Stimulated activated CD8-positive, alpha-beta memory T cell treated with anti-CD3 and anti-CD28 coated beads, Interleukin-12 subunit alpha, Interleukin-12 subunit beta, amount 100 ng/mL, for 24 hours (primary cell): ENCODE measurements around the gene PRDM15.

Source experiments
- DNase-seq: peaks from one replicate; pipeline ENCODE4 v3.0.0-alpha.2; 2020; ENCODE audit errors: extremely low read depth

PRDM15 gene

DNA sequence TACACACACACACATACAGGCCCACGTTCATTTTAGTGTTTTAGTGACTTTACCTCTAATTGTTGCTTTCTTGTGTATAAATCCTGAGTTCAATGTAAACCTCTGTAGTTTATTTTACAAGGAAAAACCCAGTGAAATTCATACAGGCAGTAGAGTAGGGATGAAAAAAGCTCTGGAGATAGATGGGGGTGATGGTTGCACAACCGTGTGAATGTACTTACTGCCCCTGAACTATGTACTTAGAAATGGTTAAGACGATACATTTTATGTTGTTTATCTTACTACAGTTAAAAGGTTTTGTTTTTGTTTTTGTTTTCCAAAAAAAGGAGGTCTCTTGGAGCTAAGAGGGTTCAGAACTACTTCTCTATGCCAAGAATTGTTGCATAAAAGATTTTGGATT is 29.7 kb upstream of the PRDM15 start:
- DNase-seq = no peak

DNA sequence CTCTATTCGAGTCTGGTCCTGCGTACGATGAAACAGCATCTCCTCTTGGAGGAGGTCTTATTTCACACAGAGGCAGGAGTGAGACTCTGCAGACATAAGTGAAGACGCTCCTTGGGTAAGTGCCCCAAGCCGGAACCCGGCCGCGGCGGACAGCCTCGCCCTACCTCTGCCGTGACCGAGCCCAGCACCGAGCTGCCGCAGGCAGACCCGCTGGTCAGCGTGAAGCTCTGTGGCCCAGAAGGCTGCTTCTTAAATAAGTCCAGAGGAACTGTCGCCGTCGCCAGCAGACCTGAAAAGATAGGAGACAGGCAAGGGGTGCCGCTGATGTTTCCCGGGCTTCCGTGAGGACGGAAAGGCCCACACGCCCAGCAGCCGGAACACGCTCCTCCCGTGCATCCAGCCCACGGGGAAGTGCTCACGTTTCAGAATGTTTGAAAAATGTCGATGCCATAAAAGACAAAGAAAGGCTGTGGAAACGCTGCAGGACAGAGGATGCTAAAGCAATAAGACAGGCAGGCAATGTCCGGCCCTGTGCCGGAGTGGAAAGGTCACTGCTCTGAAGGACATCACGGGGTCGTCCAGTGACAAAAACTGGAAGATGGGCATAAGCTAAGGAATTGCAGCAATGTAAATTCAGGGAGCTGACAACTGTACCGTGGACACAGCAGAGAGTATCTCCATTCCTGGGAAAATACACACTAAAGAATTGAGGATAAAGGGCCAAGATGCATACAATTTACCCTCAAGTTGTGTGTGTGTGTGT is 28.5 kb upstream of the PRDM15 start:
- DNase-seq = no peak

DNA sequence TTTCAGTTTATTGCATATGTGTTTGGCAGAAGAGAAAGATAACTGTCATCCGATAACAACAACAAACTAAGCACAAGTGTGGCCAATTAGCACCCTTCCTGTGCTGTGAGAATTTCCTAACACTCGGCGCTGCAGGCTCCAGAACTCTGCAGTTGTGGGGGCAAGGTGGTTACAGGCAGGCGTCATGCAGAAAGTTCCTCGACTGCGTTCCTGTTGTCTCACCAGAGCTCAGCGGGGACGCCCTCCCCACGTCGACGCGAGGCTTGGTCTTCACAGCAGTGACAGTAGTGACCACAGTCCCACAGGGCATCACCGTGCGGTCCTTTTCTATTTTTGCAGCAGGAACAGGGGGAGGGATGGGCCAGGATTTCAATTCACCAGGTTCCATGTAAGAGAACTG is 27.6 kb upstream of the PRDM15 start:
- DNase-seq = no peak

DNA sequence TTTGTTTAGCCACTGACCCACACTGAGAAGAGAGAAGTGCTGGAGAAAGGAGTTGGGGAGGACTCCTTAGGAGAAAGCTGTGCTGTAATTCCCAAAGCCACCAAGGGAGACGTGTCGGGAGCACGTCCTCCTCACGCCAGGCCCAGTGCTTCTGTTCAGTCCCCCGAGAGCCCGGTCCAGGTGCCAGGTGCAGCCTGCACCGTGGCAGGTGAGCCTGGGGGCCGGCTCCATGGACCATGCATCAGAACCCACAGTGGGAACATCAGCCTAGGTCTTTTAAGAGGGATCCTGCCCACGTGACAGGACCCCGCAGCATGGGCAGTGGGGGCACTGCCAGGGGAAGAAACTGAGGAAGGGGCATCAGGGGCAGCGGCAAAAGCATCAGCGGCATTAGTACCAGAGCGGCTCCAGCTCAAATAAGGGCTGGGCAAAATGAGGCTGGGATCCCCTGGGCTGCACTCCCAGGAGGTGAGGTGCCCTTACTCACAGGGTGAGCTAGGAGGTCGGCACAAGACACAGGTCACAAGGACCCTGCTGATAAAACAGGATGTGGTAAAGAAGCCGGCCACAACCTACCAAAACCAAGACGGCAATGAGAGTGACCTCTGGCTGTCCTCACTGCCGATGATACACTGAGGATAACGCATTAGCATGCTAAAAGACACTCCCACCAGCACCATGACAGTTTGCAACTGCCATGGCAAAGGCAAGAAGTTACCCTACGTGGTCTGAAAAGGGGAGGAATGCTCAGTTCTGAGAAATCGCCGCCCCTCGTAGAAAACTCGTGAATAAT is 24.6 kb upstream of the PRDM15 start:
- no peak for DNase-seq

DNA sequence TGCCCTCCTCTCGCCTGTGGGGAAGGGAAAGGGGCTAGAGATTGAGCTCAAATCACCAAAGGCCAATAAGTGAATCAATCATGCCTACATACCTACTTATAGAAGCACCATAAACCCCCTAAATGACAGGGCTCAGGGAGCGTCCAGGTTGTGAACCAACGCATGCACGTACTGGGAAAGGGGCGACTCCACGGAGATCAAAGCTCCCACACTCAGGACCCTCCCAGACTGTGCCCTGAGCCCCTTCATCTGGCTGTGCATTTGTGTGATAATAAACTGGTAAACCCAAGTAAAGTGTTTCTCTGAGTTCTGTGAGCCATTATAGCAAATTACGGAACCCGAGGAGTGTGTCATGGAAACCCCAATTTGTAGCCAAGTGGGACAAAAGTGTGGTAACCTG is 23.8 kb upstream of the PRDM15 start:
- no peak for DNase-seq

DNA sequence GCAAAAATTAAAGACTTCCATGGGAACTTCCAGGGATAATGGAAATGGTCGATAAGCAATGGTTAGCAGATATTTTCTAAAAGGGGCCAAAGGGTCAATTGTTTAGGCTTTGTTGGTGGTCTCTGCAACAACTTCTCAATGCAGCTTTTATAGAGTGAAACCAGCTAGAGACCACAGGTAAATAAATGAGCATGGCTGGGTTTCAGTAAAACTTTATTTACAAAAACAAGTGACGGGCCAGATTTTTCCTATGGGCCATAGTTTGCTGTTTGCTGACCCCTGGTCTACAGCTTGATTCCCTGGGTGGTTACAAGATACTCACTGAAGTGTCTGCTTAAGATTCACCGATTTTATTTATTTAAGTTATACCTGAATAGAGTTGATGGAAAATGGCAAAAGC is 22.6 kb upstream of the PRDM15 start:
- DNase-seq = no peak

DNA sequence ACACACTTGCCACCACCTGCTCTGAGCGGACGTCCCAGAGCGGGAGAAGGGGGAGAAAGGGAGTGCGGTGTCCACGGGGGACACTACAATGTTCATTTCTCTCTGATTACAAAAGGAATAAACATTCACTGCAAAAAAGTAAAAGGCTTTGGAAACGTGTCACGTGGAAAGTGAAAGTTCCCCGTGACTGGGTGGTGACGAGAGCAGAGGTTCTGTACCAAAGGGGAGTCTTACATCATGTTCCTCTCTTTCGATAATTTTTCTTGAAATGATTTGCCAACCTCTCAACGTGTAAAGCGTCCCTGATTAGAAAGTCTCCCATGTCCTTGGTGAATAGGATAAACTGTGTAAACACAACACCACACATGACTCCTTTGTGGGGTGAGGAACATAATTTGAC is 22.0 kb upstream of the PRDM15 start:
- no peak for DNase-seq

DNA sequence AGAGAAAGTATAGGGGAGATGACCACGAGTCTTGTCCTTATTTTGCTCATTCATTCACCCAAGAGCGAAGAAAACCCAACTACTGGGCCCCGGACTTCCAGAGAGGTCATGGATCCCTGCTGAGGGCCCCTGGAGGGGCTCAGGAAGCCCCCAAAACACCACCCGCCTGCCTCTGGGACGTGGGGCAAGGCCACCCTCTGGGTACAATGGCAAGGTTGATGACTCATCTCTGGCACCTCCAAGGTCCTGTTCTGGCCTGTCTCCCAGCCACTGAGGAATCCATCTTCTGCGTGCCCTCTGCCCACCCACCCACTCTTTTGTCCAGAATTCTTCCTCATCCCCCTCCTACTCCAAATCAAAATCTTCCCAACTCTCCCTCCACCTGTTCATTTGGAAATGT is 21.3 kb upstream of the PRDM15 start:
- no peak for DNase-seq

DNA sequence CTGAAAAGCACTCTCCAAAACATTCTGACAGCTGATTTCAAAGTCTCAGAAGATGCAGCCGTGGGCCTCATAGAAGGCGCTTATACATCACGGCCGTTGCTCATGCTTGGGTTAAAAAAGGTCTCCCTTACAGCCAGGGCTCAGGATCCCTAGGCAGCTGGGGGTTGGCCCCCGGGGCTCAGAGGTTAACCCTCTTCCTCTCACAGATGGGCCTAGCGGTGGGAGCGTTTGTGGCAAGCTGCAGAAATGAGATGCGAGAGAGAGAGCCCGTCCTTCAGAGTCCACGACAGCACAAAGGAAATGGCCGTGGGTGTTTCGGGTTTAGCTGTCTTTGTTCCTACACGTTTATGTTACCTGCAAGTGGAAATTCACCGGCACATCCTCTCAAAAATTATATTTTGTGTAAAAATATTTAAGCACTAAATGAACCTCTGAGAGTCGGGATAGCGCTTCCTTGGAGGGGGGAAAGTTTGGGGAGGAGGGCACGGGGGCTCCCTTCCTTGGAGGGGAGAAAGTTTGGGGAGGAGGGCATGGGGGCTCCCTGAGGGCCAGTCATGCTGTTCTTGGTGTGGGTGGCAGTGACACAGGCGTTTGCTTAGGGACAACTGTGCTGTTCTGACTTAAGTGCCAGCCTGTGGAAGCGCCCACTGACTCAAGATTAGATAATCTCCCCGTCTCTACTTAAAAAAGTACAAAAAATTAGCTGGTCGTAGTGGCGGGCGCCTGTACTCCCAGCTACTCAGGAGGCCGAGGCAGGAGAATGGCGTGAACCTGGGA is 20.5 kb upstream of the PRDM15 start:
- no peak for DNase-seq

DNA sequence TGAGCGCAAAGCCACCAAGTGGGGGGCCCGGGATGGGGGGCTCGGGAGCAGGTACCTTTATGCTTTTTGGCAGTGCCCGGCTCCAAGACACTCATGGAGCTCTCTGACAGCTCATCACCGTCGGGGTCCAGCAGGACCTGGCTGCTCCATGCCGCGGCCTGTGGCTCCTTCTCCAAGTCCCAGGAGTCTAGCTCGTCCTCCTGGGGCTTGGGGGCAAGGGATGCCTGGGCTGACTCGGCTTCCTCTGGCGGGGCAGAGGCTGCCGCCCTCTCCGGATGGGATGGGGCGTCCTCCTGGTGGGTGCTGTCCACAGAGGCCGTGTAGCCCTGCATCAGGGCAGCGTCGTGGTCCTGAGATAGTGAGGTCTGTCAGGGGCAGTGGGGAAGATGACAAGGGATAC is 19.9 kb upstream of the PRDM15 start:
- DNase-seq = no peak

DNA sequence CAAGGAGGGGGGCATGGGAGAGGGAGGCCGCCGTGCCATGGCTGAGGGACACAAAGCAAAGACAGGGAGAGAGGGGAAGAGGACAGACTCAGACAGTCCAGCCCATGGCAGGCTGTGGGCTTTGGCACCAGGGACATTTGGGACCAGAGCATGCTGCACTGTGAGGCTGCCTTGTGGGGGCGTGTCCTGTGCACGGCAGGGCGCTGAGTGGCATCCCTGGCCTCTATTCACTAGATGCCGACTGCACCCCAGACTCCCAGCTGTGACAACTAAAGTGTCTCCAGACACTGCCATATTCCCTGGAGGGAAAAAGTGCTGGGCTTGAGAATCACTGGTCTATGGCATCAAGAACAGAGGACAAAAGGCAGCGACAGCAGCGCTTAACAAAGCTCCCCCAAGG is 18.6 kb upstream of the PRDM15 start:
- DNase-seq = no peak

DNA sequence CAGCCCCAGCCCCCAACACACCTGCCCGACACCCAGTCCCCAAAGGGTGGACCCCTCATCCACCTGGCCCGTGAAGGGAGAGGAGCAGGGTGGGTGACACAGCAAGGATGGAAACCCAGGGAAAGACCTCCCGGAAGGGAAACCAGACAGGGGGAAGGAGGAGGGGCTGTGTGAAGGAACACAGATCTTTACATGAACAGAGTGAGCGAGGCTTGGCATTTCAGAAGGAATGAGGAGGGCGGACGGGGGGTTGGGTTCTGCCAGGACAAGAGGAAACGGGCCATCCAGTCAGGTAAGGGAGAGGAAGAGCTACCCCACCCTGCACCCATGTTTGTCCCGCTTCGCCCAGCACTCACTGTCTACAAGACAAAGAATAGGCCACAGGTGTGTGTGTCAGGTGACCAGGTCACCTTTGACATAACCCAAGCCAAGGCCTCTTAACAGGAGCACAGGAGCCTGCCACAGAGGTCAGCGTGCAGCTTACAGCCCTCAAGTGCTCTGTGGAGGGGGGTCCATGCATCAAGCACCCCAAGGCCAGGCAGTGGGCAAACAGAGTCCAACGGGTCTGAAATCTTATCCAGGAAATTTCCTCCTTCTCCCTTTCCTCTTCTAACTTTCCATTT is 18.0 kb upstream of the PRDM15 start:
- DNase-seq = no peak

DNA sequence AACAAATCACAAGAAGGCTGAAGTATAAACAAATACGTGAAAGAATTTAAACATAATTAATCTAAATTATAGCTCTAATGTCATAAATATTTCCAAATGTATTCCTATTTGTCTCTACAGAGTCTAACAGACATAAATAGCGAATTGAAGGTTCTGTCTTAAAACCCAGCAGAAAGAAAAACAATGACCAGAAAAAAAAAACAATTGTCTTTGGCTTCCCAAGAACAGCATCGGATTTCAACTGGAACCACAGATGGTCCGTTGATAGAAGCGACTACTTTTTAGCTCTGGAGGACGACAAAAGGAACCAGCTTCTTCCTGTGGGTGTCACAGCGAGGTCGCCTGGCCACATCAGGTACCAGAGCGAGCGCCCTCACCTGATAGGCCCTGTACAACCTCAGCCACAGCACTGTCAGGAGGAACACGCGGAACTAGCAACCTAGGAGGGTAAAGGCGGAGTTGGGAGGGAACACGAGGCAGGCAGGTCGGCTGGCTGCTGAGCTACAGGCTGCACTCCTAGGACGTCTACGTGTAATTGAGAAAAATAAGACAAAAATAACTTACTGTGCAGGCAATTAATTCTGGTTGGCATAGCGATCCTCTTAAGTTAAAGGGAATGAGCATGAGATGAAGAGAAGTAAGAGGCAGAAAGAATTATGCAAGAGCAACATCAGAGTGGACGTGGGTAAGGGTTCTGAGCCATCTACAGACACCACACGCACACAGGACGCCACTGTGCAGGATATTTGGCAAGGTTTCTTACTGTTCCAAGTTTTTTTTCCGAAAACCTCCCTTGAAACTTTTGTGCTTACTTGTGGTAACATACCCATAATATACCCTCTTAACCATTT is 16.7 kb upstream of the PRDM15 start:
- no peak for DNase-seq

DNA sequence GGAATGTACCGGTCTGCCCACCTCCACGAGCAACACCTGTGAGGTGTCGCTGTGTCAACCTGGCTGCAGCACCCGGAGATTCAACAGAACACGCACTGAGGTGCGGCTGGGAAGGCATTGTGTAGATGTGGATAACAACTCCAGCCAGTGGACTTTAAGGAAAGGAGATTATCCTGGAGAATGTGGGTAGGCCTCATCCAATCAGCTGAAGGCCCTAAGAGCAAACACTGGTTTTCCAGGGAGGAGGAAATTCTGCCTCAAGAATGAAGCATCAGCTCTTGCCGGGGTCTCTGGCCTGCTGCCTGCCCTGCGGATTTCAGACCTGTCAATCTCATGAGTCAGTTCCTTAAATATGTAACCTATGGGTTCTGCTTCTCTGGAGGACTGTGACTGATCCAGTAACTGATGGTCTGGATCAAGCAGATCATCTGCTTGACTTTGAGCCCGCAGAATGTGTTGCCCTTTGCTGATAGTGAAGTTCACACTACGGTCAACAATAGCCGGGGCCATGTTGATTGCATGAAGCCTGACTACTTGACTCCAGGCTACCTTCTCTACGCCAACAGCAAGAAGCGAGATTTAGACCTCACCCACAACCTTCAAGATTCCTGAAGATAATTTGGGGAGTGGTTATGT is 15.9 kb upstream of the PRDM15 start:
- no peak for DNase-seq

DNA sequence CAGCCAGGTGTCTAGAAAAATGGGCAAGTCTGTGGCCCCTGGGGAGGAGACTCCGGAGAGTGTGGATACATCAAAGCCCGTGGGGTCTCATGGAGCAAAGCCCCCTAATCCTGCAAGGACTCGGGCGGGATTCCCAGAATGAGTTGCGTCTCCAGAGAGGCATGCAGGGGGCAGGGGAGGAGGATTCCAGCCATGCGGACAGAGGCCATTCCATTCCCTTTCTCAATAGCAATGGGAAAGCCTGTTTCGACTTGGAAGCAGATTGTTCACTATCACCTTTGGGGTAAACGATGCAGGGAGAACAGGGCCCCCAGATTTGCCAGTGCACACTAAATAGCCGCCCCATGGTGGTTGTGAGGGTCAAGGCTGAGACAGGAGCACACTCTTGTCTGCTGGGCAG is 15.4 kb upstream of the PRDM15 start:
- DNase-seq = no peak

DNA sequence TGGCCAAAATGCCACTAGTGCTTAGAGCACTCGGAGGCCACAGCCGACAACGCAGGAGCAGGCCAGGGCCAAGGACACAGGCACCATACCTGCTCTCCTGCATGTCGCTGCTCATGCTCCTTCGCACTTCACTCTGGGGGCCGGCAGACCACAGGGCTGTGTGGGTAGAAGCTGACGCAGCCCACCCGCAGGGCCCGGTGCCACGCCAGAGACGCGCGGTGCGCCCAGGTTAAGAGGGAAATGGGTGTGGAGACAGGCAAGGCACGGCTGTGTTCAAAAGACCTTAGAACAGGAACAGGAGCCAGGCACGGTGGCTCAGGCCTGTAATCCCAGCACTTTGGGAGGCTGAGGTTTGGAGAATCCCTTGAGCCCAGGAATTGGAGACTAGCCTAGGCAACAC is 13.6 kb upstream of the PRDM15 start:
- no peak for DNase-seq

DNA sequence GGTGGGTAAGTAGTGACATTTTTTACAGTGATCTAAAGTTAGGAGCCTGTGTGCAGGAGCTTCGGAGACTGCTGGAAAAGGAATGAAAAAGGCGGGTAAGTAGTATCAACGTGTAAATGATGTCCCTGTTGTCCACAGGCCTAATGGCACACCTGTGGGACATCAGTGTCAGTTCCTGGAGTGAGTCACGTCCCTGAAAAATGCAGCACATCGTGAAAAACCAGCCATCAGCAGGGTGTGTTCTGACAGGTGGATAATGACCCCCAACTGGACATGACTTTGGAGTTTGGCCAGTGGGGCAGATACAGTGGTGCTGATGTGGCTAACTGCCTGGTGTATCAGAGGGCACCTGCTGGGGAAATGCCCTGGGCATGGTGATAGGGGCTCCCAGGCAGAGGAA is 12.0 kb upstream of the PRDM15 start:
- DNase-seq = no peak

DNA sequence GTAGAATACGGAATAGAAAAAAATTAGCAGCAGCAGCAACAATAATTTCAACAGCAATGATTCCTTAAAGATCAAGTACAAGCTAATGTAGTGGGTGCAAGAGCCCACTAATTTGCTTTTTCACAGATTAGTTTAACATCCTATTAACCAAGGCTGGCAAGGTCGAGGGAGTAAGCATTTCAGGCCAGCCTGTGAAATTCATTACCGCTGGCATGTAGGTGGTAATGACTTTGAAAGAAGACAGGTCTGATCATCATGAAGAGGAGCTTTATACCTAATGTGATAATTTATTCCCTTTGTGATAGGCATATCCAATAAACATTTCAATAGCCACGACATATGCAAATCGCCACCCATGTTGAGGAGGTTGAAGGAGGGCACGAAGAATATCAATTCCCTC is 11.2 kb upstream of the PRDM15 start:
- no peak for DNase-seq

DNA sequence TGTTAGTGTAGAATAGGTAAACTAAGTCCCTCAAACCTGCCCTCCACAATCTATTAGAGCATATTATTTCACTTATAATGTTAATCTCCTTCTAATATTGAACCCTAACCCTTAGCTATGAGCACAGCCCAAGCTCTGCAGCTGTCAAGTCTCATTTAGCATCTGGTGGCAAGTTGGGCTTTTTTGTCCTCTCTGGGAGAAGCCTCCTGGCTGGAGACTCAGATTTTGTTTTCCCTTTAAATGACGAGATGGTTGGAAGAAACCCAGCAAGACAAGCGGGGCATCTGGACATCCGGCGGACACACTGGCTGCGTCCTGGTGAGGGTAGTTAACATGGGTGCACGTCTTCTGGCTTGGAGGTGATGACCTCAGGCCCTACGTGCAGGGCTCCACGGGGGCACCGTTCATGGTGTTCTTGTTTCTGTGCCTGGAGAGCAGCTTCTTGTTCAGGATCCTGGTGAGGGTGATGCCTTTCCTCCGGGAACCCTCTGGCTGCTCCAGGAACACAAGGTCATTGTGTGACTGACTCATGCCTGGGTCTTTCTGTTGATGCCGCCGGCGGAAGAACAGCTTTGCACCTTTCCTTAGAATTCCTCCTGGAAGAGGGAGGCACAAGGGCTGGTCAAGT is 9.7 kb upstream of the PRDM15 start:
- no peak for DNase-seq

DNA sequence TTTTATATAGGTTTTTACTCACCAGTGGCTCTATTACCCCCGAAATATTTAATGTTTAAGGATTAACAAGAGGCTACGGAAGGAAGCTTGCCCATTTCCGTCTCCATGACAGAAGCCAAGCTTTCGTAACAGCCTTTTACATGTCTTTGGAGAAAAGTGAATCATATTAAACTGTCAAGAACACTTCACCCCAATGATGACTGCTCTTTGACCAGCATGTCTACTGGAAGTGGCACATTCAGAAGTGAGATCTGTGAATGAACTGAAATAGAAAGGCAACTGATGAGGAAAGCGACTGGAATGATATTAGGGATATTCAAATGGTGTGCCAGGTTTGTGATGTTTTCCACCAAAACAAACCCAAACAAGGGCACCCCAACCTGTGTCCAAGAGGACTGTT is 8.5 kb upstream of the PRDM15 start:
- no peak for DNase-seq
